ENCODE results near the gene NRARP.
A peak's percentile ranks its signal among the peaks of the same experiment; 100 is the strongest.

Gene NRARP

DNA sequence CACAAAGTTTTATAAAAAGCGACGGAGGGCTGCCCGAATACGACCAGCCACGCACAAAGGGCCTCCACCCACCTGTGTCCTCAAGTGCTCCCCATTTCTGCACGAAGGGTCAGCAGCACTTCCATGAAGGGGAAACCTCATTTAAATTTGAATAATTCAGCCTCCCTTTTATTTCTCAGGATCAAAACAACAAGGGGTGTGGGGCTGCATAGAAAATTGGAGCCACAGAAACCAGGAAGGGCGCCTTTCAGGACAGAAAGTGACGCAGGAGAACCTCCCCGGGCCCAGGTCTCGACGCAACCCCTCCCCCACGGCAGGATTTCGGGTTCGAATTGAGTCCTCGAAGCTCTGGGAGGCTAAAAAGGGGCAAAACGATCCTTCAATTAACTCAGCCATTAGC lies 2.1 kb downstream of the NRARP start:
- peaks cover 53% of the 10 kb centered on the region for H3K27me3 ChIP-seq (ENCODE audit: control insufficient read depth, insufficient read depth, low read length)

DNA sequence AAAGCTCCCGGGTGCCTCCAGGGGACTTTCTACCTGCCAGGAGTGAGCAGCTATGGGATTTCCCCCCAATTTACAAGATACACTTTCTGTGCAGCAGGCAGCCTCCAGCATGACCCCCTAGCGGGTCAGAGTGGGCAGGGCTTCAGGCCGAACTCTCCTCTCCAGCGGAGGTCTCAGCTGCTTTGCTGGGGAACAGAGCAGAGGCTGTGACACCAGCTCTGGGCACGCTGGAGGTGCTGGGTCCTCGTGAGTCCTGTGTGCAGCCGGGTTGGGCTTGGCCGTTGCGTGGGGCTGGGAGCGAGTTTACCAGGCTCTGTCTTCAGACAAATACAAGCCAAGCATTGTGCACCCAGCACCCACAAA lies 2.9 kb downstream of the NRARP start:
- H3K9ac ChIP-seq (ENCODE audit: low read depth, low read length), result no peak overlapping the region
- H3K27me3 ChIP-seq (ENCODE audit: control insufficient read depth, insufficient read depth, low read length), result peaks cover 59% of the 10 kb centered on the region
- H3K4me3 ChIP-seq (ENCODE audit: low read length), result no peak overlapping the region
- no peak overlapping the region for H3K4me2 ChIP-seq (ENCODE audit: low read length)
- H3K9me3 ChIP-seq (replicated peaks; ENCODE audit: low read length), result no peaks in the 10 kb centered on the region
- no peaks in the 10 kb centered on the region for H3K36me3 ChIP-seq (ENCODE audit: insufficient read depth, low read length)
- peaks cover 15% of the 10 kb centered on the region for H3K4me1 ChIP-seq (ENCODE audit: control insufficient read depth, insufficient read depth, low read length)

More for the DNA sequence above, 2.1 kb downstream of the NRARP start:
- no peak overlapping the region for H3K9ac ChIP-seq (ENCODE audit: low read depth, low read length)
- no peak overlapping the region for H3K4me2 ChIP-seq (ENCODE audit: low read length)
- H3K4me3 ChIP-seq (ENCODE audit: low read length), result no peak overlapping the region
- H3K4me1 ChIP-seq (ENCODE audit: control insufficient read depth, insufficient read depth, low read length), result peaks cover 19% of the 10 kb centered on the region
- H3K36me3 ChIP-seq (ENCODE audit: insufficient read depth, low read length), result no peaks in the 10 kb centered on the region
- no peaks in the 10 kb centered on the region for H3K9me3 ChIP-seq (replicated peaks; ENCODE audit: low read length)

- Histone ChIP-seq H3K36me3 (ENCODE audit: insufficient read depth, low read length) (no peaks in the 10 kb centered on the region), H3K4me2 (ENCODE audit: low read length) (no peak overlapping the region), H3K4me1 (ENCODE audit: control insufficient read depth, insufficient read depth, low read length) (peaks cover 15% of the 10 kb centered on the region), H3K9me3 (replicated peaks; ENCODE audit: low read length) (no peaks in the 10 kb centered on the region), H3K4me3 (ENCODE audit: low read length) (no peak overlapping the region), H3K9ac (ENCODE audit: low read depth, low read length) (no peak overlapping the region), H3K27me3 (ENCODE audit: control insufficient read depth, insufficient read depth, low read length) (peaks cover 65% of the 10 kb centered on the region)
Measured at GRCh38 chr9:137298401-137299202, 3.5 kb downstream of the NRARP start.

GRCh38 chr9:137297966-137298365 lies 4.1 kb downstream of the NRARP start:
- no peak overlapping the region for H3K9ac ChIP-seq (ENCODE audit: low read depth, low read length)
- no peaks in the 10 kb centered on the region for H3K9me3 ChIP-seq (replicated peaks; ENCODE audit: low read length)
- peaks cover 70% of the 10 kb centered on the region for H3K27me3 ChIP-seq (ENCODE audit: control insufficient read depth, insufficient read depth, low read length)

DNA sequence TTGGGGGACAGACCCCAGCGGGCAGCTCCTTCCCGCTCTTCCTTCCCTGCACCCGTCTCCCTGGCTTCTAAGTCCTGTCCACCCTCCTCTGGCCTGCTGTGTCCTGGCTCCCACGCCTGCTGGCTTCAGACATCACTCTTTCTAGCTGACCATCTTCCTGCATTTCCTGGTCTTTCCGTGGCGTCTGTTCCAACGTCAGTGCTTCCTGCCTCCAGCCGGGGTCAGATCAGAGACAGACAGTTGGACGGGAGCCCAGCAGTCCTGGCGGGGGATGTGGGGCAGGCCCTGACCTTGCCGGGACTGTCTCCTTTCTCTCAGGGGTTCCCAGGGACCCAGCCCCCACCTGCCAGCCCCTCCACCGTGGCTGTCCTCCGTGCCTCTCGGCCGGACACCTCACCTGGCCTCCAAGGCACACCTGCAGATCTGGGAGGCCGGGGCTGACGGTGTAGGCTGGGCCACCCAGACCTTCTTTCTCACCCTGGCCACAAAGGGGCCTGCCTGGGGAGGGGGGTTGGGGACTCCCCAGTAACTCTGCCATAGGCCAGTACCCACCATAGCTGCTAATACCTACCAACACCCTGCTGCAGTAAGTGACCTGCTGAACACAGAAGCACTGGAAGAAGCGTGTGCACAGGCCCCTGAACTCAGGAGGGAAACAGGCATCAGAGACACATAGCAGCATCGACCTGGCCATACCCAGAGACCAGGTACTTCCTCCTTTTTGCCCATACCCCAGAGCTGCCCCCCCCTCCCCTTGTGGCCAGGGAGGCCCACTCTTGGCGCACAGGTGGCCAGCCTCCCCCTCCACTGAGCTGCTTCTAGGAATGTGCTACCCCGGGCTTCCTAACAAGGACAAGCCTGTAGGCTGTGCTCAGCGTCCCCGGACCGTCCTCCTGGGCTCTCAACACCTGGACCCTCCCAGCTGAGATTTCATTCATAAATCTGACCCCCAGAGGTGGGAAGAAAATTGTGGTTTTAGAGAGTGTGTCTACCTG lies 5.1 kb downstream of the NRARP start:
- Histone ChIP-seq H3K4me2 (ENCODE audit: low read length) (no peak overlapping the region), H3K4me1 (ENCODE audit: control insufficient read depth, insufficient read depth, low read length) (peaks cover 15% of the 10 kb centered on the region), H3K36me3 (ENCODE audit: insufficient read depth, low read length) (no peaks in the 10 kb centered on the region), H3K9ac (ENCODE audit: low read depth, low read length) (no peak overlapping the region), H3K4me3 (ENCODE audit: low read length) (no peak overlapping the region), H3K27me3 (ENCODE audit: control insufficient read depth, insufficient read depth, low read length) (peaks cover 72% of the 10 kb centered on the region), H3K9me3 (replicated peaks; ENCODE audit: low read length) (no peaks in the 10 kb centered on the region)

More at GRCh38 chr9:137297966-137298365, 4.1 kb downstream of the NRARP start:
- peaks cover 15% of the 10 kb centered on the region for H3K4me1 ChIP-seq (ENCODE audit: control insufficient read depth, insufficient read depth, low read length)
- no peaks in the 10 kb centered on the region for H3K36me3 ChIP-seq (ENCODE audit: insufficient read depth, low read length)
- H3K4me3 ChIP-seq (ENCODE audit: low read length), result no peak overlapping the region
- H3K4me2 ChIP-seq (ENCODE audit: low read length), result no peak overlapping the region

GRCh38 chr9:137295849-137296669 lies 6.0 kb downstream of the NRARP start:
- peak overlapping the region; percentile 67 for H3K4me2 ChIP-seq (ENCODE audit: low read length)
- no peak overlapping the region for H3K9ac ChIP-seq (ENCODE audit: low read depth, low read length)
- no peaks in the 10 kb centered on the region for H3K36me3 ChIP-seq (ENCODE audit: insufficient read depth, low read length)
- peaks cover 68% of the 10 kb centered on the region for H3K27me3 ChIP-seq (ENCODE audit: control insufficient read depth, insufficient read depth, low read length)
- H3K9me3 ChIP-seq (replicated peaks; ENCODE audit: low read length), result no peaks in the 10 kb centered on the region
- peaks cover 9% of the 10 kb centered on the region for H3K4me1 ChIP-seq (ENCODE audit: control insufficient read depth, insufficient read depth, low read length)
- H3K4me3 ChIP-seq (ENCODE audit: low read length), result no peak overlapping the region

DNA sequence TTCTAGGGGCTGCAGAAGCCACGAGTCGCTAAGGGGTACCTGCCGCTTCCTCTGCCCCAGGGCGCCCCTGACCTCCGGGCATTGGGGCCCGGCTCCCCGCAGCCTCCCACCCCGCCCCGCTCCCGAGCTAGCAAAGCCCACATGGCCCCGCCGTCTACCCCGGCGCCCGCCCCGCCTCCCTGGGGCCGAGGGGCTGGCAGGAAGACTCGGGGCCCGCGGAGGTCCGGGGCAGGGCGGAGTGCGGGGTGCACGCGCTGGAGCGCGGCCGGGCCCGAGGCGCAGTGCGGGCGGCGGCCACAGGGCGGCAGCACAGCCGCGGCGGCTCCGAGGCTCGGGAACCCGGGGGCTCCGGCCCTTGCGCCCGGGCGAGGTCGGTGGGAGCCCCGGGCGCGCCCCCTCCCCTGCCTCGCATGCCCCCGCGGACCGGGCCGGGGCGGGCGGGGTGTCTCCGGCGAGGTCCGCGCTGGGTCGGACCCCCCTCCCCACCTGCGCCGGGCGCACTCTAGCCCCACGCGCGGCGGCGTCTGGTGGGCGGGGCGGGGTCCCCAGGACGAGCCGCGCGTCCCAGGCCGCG lies 6.7 kb downstream of the NRARP start:
- H3K27me3 ChIP-seq (ENCODE audit: control insufficient read depth, insufficient read depth, low read length), result peaks cover 62% of the 10 kb centered on the region
- H3K4me2 ChIP-seq (ENCODE audit: low read length), result peak overlapping the region; percentile 67
- H3K36me3 ChIP-seq (ENCODE audit: insufficient read depth, low read length), result no peaks in the 10 kb centered on the region
- H3K4me1 ChIP-seq (ENCODE audit: control insufficient read depth, insufficient read depth, low read length), result peaks cover 4% of the 10 kb centered on the region
- no peaks in the 10 kb centered on the region for H3K9me3 ChIP-seq (replicated peaks; ENCODE audit: low read length)
- peak overlapping the region; percentile 42 for H3K4me3 ChIP-seq (ENCODE audit: low read length)
- H3K9ac ChIP-seq (ENCODE audit: low read depth, low read length), result no peak overlapping the region

DNA sequence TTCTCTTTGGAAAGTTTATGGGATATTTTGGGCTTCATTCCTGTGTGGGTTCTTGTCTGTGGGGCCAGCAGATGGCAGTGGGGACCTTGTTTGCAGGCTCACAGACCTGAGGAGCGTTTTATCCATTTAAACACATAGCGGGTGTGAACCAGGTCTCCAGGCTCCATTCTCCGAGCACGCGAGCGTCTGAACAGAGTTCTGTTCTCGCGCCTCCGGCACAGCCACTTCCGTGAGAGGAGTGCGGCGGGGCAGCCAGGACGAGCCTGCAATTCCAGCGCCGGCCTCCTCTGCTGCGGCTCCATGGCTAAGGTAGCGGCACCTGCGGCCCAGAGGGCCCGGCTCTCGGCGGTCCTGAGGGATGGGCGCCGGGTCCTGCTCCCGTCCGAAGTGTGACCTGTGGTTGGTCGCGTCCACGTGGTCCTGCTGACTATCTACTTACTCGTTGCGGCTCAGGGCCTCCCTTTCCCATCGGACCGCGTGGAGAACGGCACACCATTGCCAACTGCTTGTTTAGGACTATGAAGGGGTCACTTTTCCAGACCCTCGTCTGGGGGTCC lies 7.3 kb downstream of the NRARP start:
- Histone ChIP-seq H3K36me3 (ENCODE audit: insufficient read depth, low read length) (no peaks in the 10 kb centered on the region), H3K4me1 (ENCODE audit: control insufficient read depth, insufficient read depth, low read length) (peaks cover 4% of the 10 kb centered on the region), H3K9ac (ENCODE audit: low read depth, low read length) (no peak overlapping the region), H3K9me3 (replicated peaks; ENCODE audit: low read length) (no peaks in the 10 kb centered on the region), H3K4me2 (ENCODE audit: low read length) (peak overlapping the region; percentile 67), H3K4me3 (ENCODE audit: low read length) (peak overlapping the region; percentile 28), H3K27me3 (ENCODE audit: control insufficient read depth, insufficient read depth, low read length) (peaks cover 56% of the 10 kb centered on the region)

GRCh38 chr9:137294091-137294680 lies 7.9 kb downstream of the NRARP start:
- no peak overlapping the region for H3K4me3 ChIP-seq (ENCODE audit: low read length)
- H3K36me3 ChIP-seq (ENCODE audit: insufficient read depth, low read length), result no peaks in the 10 kb centered on the region
- H3K9ac ChIP-seq (ENCODE audit: low read depth, low read length), result no peak overlapping the region
- H3K4me1 ChIP-seq (ENCODE audit: control insufficient read depth, insufficient read depth, low read length), result peaks cover 4% of the 10 kb centered on the region
- H3K27me3 ChIP-seq (ENCODE audit: control insufficient read depth, insufficient read depth, low read length), result peaks cover 51% of the 10 kb centered on the region
- no peak overlapping the region for H3K4me2 ChIP-seq (ENCODE audit: low read length)
- H3K9me3 ChIP-seq (replicated peaks; ENCODE audit: low read length), result no peaks in the 10 kb centered on the region

DNA sequence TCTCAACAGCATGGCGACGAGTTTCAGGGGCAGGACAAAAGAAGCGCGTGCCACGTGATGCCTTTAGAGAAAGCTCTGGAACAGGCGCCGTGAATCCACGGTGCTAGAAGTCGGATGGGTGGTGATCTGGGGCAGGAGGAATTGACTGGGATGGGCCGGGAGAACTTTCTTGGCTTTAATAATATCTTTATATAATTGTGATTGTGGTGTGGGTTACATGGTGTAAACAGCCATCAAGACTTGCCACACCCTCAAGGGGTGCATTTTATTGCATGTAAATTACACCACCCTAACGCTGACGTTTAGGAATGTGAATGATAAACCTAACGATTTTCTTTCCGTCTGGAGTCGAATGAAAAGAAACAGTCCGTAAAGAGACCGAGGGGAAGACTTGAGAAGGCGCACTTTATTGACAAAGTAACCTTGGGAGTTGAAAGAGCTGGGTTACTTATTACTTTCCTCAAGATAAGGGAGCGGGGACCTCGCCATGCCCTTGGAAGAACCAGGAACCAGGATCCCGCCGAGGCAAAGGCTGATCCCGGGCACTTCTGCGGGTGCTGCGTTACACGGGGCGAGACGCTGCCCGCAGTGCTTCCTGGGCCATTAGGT lies 8.5 kb downstream of the NRARP start:
- peaks cover 4% of the 10 kb centered on the region for H3K4me1 ChIP-seq (ENCODE audit: control insufficient read depth, insufficient read depth, low read length)
- H3K36me3 ChIP-seq (ENCODE audit: insufficient read depth, low read length), result no peaks in the 10 kb centered on the region
- H3K9ac ChIP-seq (ENCODE audit: low read depth, low read length), result no peak overlapping the region
- no peak overlapping the region for H3K4me2 ChIP-seq (ENCODE audit: low read length)
- H3K9me3 ChIP-seq (replicated peaks; ENCODE audit: low read length), result no peaks in the 10 kb centered on the region
- peaks cover 45% of the 10 kb centered on the region for H3K27me3 ChIP-seq (ENCODE audit: control insufficient read depth, insufficient read depth, low read length)
- no peak overlapping the region for H3K4me3 ChIP-seq (ENCODE audit: low read length)

Measured in skeletal muscle satellite cell (primary cell).